Measurements from ENCODE around the gene COQ9.

The COQ9 gene

GRCh38 chr16:57432505-57432904 lies 14.8 kb upstream of the COQ9 start:
- Histone ChIP-seq H2AFZ (ENCODE audit: low read length) (no peak overlapping the region), H3K9me2 (replicated peaks; ENCODE audit: low read depth, low read length) (no peaks in the 10 kb centered on the region), H3K4me1 (ENCODE audit: insufficient read depth, low read length, poor library complexity, severe bottlenecking) (no peaks in the 10 kb centered on the region), H4K20me1 (ENCODE audit: insufficient read depth, low read length, poor library complexity, severe bottlenecking) (no peaks in the 10 kb centered on the region), H3K79me2 (ENCODE audit: insufficient read depth, low read length) (no peaks in the 10 kb centered on the region), H3K9me3 (ENCODE audit: insufficient read depth, low read depth, low read length) (no peaks in the 10 kb centered on the region), H3K4me3 (ENCODE audit: low read length, poor library complexity, severe bottlenecking) (no peak overlapping the region), H3K36me3 (ENCODE audit: insufficient read depth, low read length) (peaks cover 74% of the 10 kb centered on the region; the same call in 1 of the 2 replicates), H3F3A (ENCODE audit: low read depth) (no peaks in the 10 kb centered on the region), H3K9ac (ENCODE audit: low read depth, low read length, poor library complexity, severe bottlenecking) (no peak overlapping the region), H3K27me3 (ENCODE audit: insufficient read depth, low read length, poor library complexity, severe bottlenecking) (no peaks in the 10 kb centered on the region), H3K4me2 (ENCODE audit: low read depth, low read length, poor library complexity, severe bottlenecking) (no peak overlapping the region)
- no peak for TF ChIP-seq CTCF (conservative IDR thresholded peaks at IDR 0.05; ENCODE audit: low read length)
- TF ChIP-seq EZH2phosphoT487 (IDR thresholded peaks at IDR 0.05; ENCODE audit: borderline replicate concordance): no peak

- H3F3A ChIP-seq (ENCODE audit: low read depth): no peaks in the 10 kb centered on the region
- no peak overlapping the region for H3K9ac ChIP-seq (ENCODE audit: low read depth, low read length, poor library complexity, severe bottlenecking)
- no peak overlapping the region for H3K4me3 ChIP-seq (ENCODE audit: low read length, poor library complexity, severe bottlenecking)
- H3K27me3 ChIP-seq (ENCODE audit: insufficient read depth, low read length, poor library complexity, severe bottlenecking): no peaks in the 10 kb centered on the region
- no peaks in the 10 kb centered on the region for H4K20me1 ChIP-seq (ENCODE audit: insufficient read depth, low read length, poor library complexity, severe bottlenecking)
- no peaks in the 10 kb centered on the region for H3K9me2 ChIP-seq (replicated peaks; ENCODE audit: low read depth, low read length)
- no peak overlapping the region for H3K4me2 ChIP-seq (ENCODE audit: low read depth, low read length, poor library complexity, severe bottlenecking)
- H3K79me2 ChIP-seq (ENCODE audit: insufficient read depth, low read length): no peaks in the 10 kb centered on the region
- no peaks in the 10 kb centered on the region for H3K9me3 ChIP-seq (ENCODE audit: insufficient read depth, low read depth, low read length)
- H3K36me3 ChIP-seq (ENCODE audit: insufficient read depth, low read length): peaks cover 73% of the 10 kb centered on the region; the same call in 1 of the 2 replicates
- no peak overlapping the region for H2AFZ ChIP-seq (ENCODE audit: low read length)
- no peaks in the 10 kb centered on the region for H3K4me1 ChIP-seq (ENCODE audit: insufficient read depth, low read length, poor library complexity, severe bottlenecking)
- TF ChIP-seq EZH2phosphoT487 (IDR thresholded peaks at IDR 0.05; ENCODE audit: borderline replicate concordance) (no peak), CTCF (conservative IDR thresholded peaks at IDR 0.05; ENCODE audit: low read length) (no peak)
These were observed 14.3 kb upstream of the COQ9 start for GRCh38 chr16:57432989-57433388.

- no peaks in the 10 kb centered on the region for H3K9me2 ChIP-seq (replicated peaks; ENCODE audit: low read depth, low read length)
- no peaks in the 10 kb centered on the region for H3K4me1 ChIP-seq (ENCODE audit: insufficient read depth, low read length, poor library complexity, severe bottlenecking)
- no peaks in the 10 kb centered on the region for H3K9me3 ChIP-seq (ENCODE audit: insufficient read depth, low read depth, low read length)
- TF ChIP-seq CTCF (conservative IDR thresholded peaks at IDR 0.05; ENCODE audit: low read length) (no peak), EZH2phosphoT487 (IDR thresholded peaks at IDR 0.05; ENCODE audit: borderline replicate concordance) (no peak)
- no peaks in the 10 kb centered on the region for H3K27me3 ChIP-seq (ENCODE audit: insufficient read depth, low read length, poor library complexity, severe bottlenecking)
- peaks cover 69% of the 10 kb centered on the region; the same call in 1 of the 2 replicates for H3K36me3 ChIP-seq (ENCODE audit: insufficient read depth, low read length)
- H3K79me2 ChIP-seq (ENCODE audit: insufficient read depth, low read length): no peaks in the 10 kb centered on the region
- no peaks in the 10 kb centered on the region for H4K20me1 ChIP-seq (ENCODE audit: insufficient read depth, low read length, poor library complexity, severe bottlenecking)
- H3K4me2 ChIP-seq (ENCODE audit: low read depth, low read length, poor library complexity, severe bottlenecking): no peak overlapping the region
- H3K4me3 ChIP-seq (ENCODE audit: low read length, poor library complexity, severe bottlenecking): no peak overlapping the region
- H3F3A ChIP-seq (ENCODE audit: low read depth): no peaks in the 10 kb centered on the region
- H3K9ac ChIP-seq (ENCODE audit: low read depth, low read length, poor library complexity, severe bottlenecking): no peak overlapping the region
- no peak overlapping the region for H2AFZ ChIP-seq (ENCODE audit: low read length)
These were observed 13.3 kb upstream of the COQ9 start for GRCh38 chr16:57434003-57434402.
